ENCODE measurements around the gene ZDHHC8.
A peak's percentile ranks its signal among the peaks of the same experiment; 100 is the strongest.

ZDHHC8 gene

GRCh38 chr22:20130319-20130718 lies 1.3 kb upstream of the ZDHHC8 start:
- DNase-seq = no peak
- Histone ChIP-seq H3K14ac (ENCODE audit: low read length in 2 of 2) (peak overlapping the region in 1 of 2 experiments; percentile 31), H4K8ac (ENCODE audit: low read length) (no peak overlapping the region), H2BK5ac (ENCODE audit: low read depth, low read length, poor library complexity, severe bottlenecking) (no peak overlapping the region), H2BK12ac (ENCODE audit: low read length in 2 of 2) (no peak overlapping the region), H3K27ac (ENCODE audit: low read length, poor library complexity, severe bottlenecking) (no peak overlapping the region), H3K18ac (ENCODE audit: low read depth in 1 of 2, low read length in 2 of 2) (no peak overlapping the region), H3K23ac (ENCODE audit: low read length in 2 of 2) (no peak overlapping the region), H3K4me3 (ENCODE audit: insufficient read depth in 1 of 2, low read depth in 1 of 2, low read length in 2 of 2) (peak overlapping the region in 1 of 2 experiments; percentile 85), H3K36me3 (ENCODE audit: control insufficient read depth in 1 of 2, insufficient read depth in 2 of 2, low read depth in 1 of 2, low read length in 2 of 2) (peaks cover 28 to 45% of the 10 kb centered on the region in 2 experiments), H4K91ac (ENCODE audit: low read length) (no peak overlapping the region), H3K27me3 (ENCODE audit: control insufficient read depth in 1 of 2, insufficient read depth in 1 of 2, low read length in 2 of 2) (no peaks in the 10 kb centered on the region), H2AK5ac (ENCODE audit: low read length, severe bottlenecking) (no peak overlapping the region), H3K9me3 (ENCODE audit: control insufficient read depth, low read length) (no peaks in the 10 kb centered on the region), H2AFZ (ENCODE audit: low read depth, low read length) (no peak overlapping the region), H3K4me1 (ENCODE audit: control insufficient read depth, insufficient read depth, low read depth, low read length) (peaks cover 33% of the 10 kb centered on the region), H2BK15ac (ENCODE audit: low read depth, poor library complexity, severe bottlenecking) (no peak overlapping the region), H3K4ac (ENCODE audit: low read depth in 1 of 2, low read length in 2 of 2) (no peak overlapping the region), H3K9ac (ENCODE audit: low read length) (peak overlapping the region; percentile 32), H2BK120ac (ENCODE audit: low read depth, low read length) (no peak overlapping the region), H3K4me2 (ENCODE audit: low read length, poor library complexity, severe bottlenecking) (no peak overlapping the region), H3K79me1 (replicated peaks; ENCODE audit: low read length, poor library complexity, severe bottlenecking) (peaks cover 20% of the 10 kb centered on the region)
- 91% methylated on average over 3 of the region's 3 CpGs for WGBS

- H2BK5ac ChIP-seq (ENCODE audit: low read depth, low read length, poor library complexity, severe bottlenecking) = peak overlapping the region; percentile 57
- peak overlapping the region; percentile 92 to 97 for H3K18ac ChIP-seq (ENCODE audit: low read depth in 1 of 2, low read length in 2 of 2)
- peak overlapping the region; percentile 91 to 92 for H3K4ac ChIP-seq (ENCODE audit: low read depth in 1 of 2, low read length in 2 of 2)
- H2BK12ac ChIP-seq (ENCODE audit: low read length in 2 of 2) = peak overlapping the region in 1 of 2 experiments; percentile 51
- H3K14ac ChIP-seq (ENCODE audit: low read length in 2 of 2) = peak overlapping the region in 1 of 2 experiments; percentile 84
- DNase-seq = peak; percentile 85
- H3K4me3 ChIP-seq (ENCODE audit: insufficient read depth in 1 of 2, low read depth in 1 of 2, low read length in 2 of 2) = peak overlapping the region; percentile 85 to 86
- peak overlapping the region; percentile 92 for H4K91ac ChIP-seq (ENCODE audit: low read length)
- H2AFZ ChIP-seq (ENCODE audit: low read depth, low read length) = peak overlapping the region; percentile 80
- peak overlapping the region; percentile 63 to 81 for H3K23ac ChIP-seq (ENCODE audit: low read length in 2 of 2)
- peak overlapping the region; percentile 56 for H2BK15ac ChIP-seq (ENCODE audit: low read depth, poor library complexity, severe bottlenecking)
- WGBS = 13% methylated on average over 55 of the region's 70 CpGs
- peak overlapping the region; percentile 87 for H2BK120ac ChIP-seq (ENCODE audit: low read depth, low read length)
- no peak overlapping the region for H3K27ac ChIP-seq (ENCODE audit: low read length, poor library complexity, severe bottlenecking)
- H2AK5ac ChIP-seq (ENCODE audit: low read length, severe bottlenecking) = no peak overlapping the region
- H3K4me2 ChIP-seq (ENCODE audit: low read length, poor library complexity, severe bottlenecking) = peak overlapping the region; percentile 84
- H3K36me3 ChIP-seq (ENCODE audit: control insufficient read depth in 1 of 2, insufficient read depth in 2 of 2, low read depth in 1 of 2, low read length in 2 of 2) = peaks cover 21 to 44% of the 10 kb centered on the region in 2 experiments
- H3K79me1 ChIP-seq (replicated peaks; ENCODE audit: low read length, poor library complexity, severe bottlenecking) = peaks cover 19% of the 10 kb centered on the region
- H3K9me3 ChIP-seq (ENCODE audit: control insufficient read depth, low read length) = no peaks in the 10 kb centered on the region
- H3K4me1 ChIP-seq (ENCODE audit: control insufficient read depth, insufficient read depth, low read depth, low read length) = peaks cover 39% of the 10 kb centered on the region
- H4K8ac ChIP-seq (ENCODE audit: low read length) = peak overlapping the region; percentile 87
- H3K27me3 ChIP-seq (ENCODE audit: control insufficient read depth in 1 of 2, insufficient read depth in 1 of 2, low read length in 2 of 2) = no peaks in the 10 kb centered on the region
- peak overlapping the region; percentile 87 for H3K9ac ChIP-seq (ENCODE audit: low read length)
These were observed 640 bp upstream of the ZDHHC8 start for GRCh38 chr22:20130731-20131596.

GRCh38 chr22:20131859-20132685 lies 468 bp downstream of the ZDHHC8 start:
- Histone ChIP-seq H3K9ac (ENCODE audit: low read length) (peak overlapping the region; percentile 84), H4K8ac (ENCODE audit: low read length) (no peak overlapping the region), H2BK120ac (ENCODE audit: low read depth, low read length) (peak overlapping the region; percentile 74), H3K4me2 (ENCODE audit: low read length, poor library complexity, severe bottlenecking) (peak overlapping the region; percentile 45), H3K79me1 (replicated peaks; ENCODE audit: low read length, poor library complexity, severe bottlenecking) (peaks cover 20% of the 10 kb centered on the region), H2AK5ac (ENCODE audit: low read length, severe bottlenecking) (no peak overlapping the region), H2AFZ (ENCODE audit: low read depth, low read length) (peak overlapping the region; percentile 44), H3K27ac (ENCODE audit: low read length, poor library complexity, severe bottlenecking) (no peak overlapping the region), H3K23ac (ENCODE audit: low read length in 2 of 2) (peak overlapping the region in 1 of 2 experiments; percentile 66), H3K4ac (ENCODE audit: low read depth in 1 of 2, low read length in 2 of 2) (peak overlapping the region; percentile 15 to 53), H4K91ac (ENCODE audit: low read length) (no peak overlapping the region), H3K18ac (ENCODE audit: low read depth in 1 of 2, low read length in 2 of 2) (peak overlapping the region; percentile 79 to 86), H3K27me3 (ENCODE audit: control insufficient read depth in 1 of 2, insufficient read depth in 1 of 2, low read length in 2 of 2) (no peaks in the 10 kb centered on the region), H2BK5ac (ENCODE audit: low read depth, low read length, poor library complexity, severe bottlenecking) (no peak overlapping the region), H3K14ac (ENCODE audit: low read length in 2 of 2) (peak overlapping the region in 1 of 2 experiments; percentile 42), H2BK12ac (ENCODE audit: low read length in 2 of 2) (no peak overlapping the region), H2BK15ac (ENCODE audit: low read depth, poor library complexity, severe bottlenecking) (no peak overlapping the region), H3K36me3 (ENCODE audit: control insufficient read depth in 1 of 2, insufficient read depth in 2 of 2, low read depth in 1 of 2, low read length in 2 of 2) (peaks cover 11 to 42% of the 10 kb centered on the region in 2 experiments), H3K4me1 (ENCODE audit: control insufficient read depth, insufficient read depth, low read depth, low read length) (peaks cover 46% of the 10 kb centered on the region), H3K4me3 (ENCODE audit: insufficient read depth in 1 of 2, low read depth in 1 of 2, low read length in 2 of 2) (peak overlapping the region; percentile 92 to 93), H3K9me3 (ENCODE audit: control insufficient read depth, low read length) (no peaks in the 10 kb centered on the region)
- DNase-seq = no peak
- 3% methylated on average over 65 of the region's 72 CpGs for WGBS
